ENCODE results near the gene JAML. TPM values are rescaled to one million over a fixed set of nuclear protein-coding genes. Genes with fewer than 3 reads are reported as not detected.
A peak's percentile ranks its signal among the peaks of the same experiment; 100 is the strongest.

Gene JAML
- total and polyA plus RNA-seq, 12 donors = 0.50 to 19.5 (median 2.1) TPM

DNA sequence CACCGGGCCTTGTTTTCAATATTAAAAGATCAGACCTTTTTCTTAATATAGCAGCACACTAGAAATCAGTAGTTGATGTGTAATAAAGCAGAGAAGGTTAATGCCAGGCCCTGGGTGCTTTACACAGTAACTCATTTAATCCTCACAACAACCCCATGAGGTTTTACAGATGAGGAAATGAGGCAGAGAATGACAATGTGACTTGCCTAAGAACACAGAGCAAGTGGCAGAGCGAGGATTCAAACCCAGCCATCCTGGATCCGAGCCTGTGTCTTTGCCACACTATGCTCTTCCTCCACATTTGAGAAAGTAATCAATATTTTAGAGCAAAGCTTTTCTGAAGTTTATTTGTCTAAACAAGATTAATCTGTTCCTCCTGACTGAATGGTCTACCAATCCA is 7.2 kb downstream of the JAML start:
- TF ChIP-seq, protein P1, sequence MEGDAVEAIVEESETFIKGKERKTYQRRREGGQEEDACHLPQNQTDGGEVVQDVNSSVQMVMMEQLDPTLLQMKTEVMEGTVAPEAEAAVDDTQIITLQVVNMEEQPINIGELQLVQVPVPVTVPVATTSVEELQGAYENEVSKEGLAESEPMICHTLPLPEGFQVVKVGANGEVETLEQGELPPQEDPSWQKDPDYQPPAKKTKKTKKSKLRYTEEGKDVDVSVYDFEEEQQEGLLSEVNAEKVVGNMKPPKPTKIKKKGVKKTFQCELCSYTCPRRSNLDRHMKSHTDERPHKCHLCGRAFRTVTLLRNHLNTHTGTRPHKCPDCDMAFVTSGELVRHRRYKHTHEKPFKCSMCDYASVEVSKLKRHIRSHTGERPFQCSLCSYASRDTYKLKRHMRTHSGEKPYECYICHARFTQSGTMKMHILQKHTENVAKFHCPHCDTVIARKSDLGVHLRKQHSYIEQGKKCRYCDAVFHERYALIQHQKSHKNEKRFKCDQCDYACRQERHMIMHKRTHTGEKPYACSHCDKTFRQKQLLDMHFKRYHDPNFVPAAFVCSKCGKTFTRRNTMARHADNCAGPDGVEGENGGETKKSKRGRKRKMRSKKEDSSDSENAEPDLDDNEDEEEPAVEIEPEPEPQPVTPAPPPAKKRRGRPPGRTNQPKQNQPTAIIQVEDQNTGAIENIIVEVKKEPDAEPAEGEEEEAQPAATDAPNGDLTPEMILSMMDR (IDR thresholded peaks at IDR 0.05) = no peak
- peak overlapping the region in 1 of 10 donors; percentile 85 for H3K27ac ChIP-seq
- intact Hi-C loops (cut with DNase I) = no loop called here
- WGBS, 2 donors = 89 to 95% methylated on average over 3 of the region's 3 CpGs
- H3K4me3 ChIP-seq = peak overlapping the region in 1 of 10 donors; percentile 32
- peaks cover 0 to 96% (median 0%) of the 10 kb centered on the region in 9 donors for H3K4me1 ChIP-seq
- DNase-seq (no peak), ATAC-seq (no peak)
- H3K27me3 ChIP-seq = peaks cover 0 to 6% (median 4%) of the 10 kb centered on the region in 7 donors
- no peaks in the 10 kb centered on the region for H3K9me3 ChIP-seq
- no peaks in the 10 kb centered on the region for H3K36me3 ChIP-seq

DNA sequence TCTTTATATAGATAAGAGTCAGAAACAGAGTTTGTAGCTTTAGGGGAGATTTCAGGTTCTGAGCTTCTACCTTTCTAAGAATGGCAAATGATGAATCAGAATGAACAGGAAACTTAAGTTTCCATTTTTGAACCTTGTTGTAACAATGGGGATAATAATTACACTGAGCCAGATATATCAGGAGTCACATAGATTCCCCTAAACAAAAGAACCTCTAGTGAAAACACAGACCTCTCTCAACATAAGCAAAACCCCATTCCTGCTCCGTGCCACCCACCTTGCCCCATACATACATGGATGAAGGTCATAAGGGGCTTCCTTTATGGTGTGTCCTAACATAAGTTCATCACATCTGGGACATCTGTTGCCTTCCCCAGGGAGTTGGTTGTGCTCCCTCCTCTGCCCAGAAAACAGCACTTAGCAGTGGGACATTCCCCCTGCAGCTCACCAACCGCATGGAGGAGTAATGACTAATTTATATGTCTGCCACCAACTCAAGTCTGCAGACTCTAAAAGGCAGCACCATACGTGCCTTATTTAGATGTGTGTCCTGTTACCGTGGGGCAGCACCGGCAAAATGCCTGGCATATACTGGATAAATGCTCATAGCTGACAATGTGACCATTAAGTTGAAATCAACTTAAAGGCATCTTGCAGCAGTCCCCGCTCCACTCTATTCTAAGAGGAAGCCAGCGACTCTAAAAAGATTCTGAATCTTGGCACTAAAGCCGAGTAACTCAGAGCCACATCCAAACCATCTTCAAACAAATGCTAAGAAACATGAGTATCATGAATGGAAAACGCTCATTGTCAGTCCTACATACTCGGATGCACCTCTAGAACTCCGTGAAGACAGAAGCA is 8.0 kb downstream of the JAML start:
- TF ChIP-seq, protein P1 (IDR thresholded peaks at IDR 0.05) = no peak
- Histone ChIP-seq H3K36me3 (peaks cover 0 to 2% (median 0%) of the 10 kb centered on the region in 9 donors), H3K27ac (peak overlapping the region in 1 of 10 donors; percentile 85), H3K27me3 (peaks cover 0 to 5% (median under 1%) of the 10 kb centered on the region in 7 donors), H3K9me3 (no peaks in the 10 kb centered on the region), H3K4me1 (peaks cover 0 to 96% (median 1%) of the 10 kb centered on the region in 9 donors), H3K4me3 (peak overlapping the region in 1 of 10 donors; percentile 32)
- ATAC-seq (no peak), DNase-seq (no peak)
- 81 to 85% methylated on average over 11 of the region's 11 CpGs for WGBS, 2 donors
- intact Hi-C loops (cut with DNase I) = no loop called here

DNA sequence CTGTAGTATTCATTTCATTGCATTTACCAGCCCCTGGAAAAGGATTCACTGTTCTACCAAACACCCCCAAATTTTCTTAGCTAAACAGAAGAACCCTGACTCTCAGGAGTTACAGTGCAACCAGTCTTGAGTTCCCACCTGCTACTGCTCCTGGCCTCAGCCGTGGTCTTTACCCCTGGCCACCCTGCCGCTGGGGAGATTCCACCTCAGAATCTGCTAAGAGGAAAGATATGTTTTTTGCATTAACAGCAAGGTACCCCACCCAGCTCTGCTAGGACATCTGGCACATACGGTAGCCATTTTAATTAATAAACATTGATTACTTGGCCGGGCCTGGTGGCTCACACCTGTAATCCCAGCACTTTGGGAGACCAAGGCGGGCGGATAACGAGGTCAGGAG is 9.0 kb downstream of the JAML start:
- H3K27me3 ChIP-seq = no peaks in the 10 kb centered on the region
- DNase-seq (no peak), ATAC-seq (no peak)
- 87 to 88% methylated on average over 7 of the region's 7 CpGs for WGBS, 2 donors
- H3K9me3 ChIP-seq = no peaks in the 10 kb centered on the region
- H3K36me3 ChIP-seq = peaks cover 0 to 13% (median 0%) of the 10 kb centered on the region in 9 donors
- intact Hi-C loops (cut with DNase I) = no loop called here
- TF ChIP-seq, protein P1 (IDR thresholded peaks at IDR 0.05) = no peak
- H3K4me3 ChIP-seq = no peak overlapping the region
- peak overlapping the region in 2 of 10 donors; percentile 31 to 85 for H3K27ac ChIP-seq
- peaks cover 0 to 98% (median 10%) of the 10 kb centered on the region in 9 donors for H3K4me1 ChIP-seq

DNA sequence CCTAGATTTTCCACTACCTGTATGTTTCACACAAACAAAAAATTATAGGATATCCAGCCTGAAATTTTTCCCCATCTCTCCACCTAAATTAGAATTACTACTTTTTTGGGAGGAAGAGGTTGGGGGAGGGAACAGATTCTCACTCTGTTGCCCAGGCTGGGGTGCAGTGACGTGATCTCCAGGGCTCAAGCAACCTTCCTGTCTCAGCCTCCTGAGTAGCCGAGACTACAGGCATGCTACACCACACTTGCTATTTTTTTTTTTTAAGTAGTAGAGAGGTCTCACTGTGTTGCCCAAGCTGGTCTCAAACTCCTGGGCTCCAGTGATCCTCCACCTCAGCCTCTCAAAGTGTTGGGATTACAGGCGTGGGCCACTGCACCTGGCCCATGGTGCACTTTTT is 9.5 kb downstream of the JAML start:
- 76 to 95% methylated on average over 3 of the region's 3 CpGs for WGBS, 2 donors
- intact Hi-C loops (cut with DNase I) = no loop called here
- Histone ChIP-seq H3K4me3 (no peak overlapping the region), H3K9me3 (no peaks in the 10 kb centered on the region), H3K36me3 (peaks cover 0 to 18% (median 0%) of the 10 kb centered on the region in 9 donors), H3K27me3 (no peaks in the 10 kb centered on the region), H3K4me1 (peaks cover 0 to 98% (median 15%) of the 10 kb centered on the region in 9 donors), H3K27ac (peak overlapping the region in 2 of 10 donors; percentile 31 to 85)
- no peak for DNase-seq
- TF ChIP-seq, protein P1 (IDR thresholded peaks at IDR 0.05) = no peak
- ATAC-seq = no peak
